GM12864 (cell line): ENCODE data around the gene SESTD1.
A peak's percentile ranks its signal among the peaks of the same experiment; 100 is the strongest.

Experiments used
- DNase-seq: peaks from one replicate; pipeline ENCODE4 v3.0.0-alpha.2; 2011; ENCODE audit warnings: low read depth
- H3K4me3 ChIP-seq: 2 replicates; pipeline ENCODE4 v1.5.1; 2011; ENCODE audit warnings: mild to moderate bottlenecking, low read depth, low read length, control low read depth
- TF ChIP-seq, protein P1 (sequence below): IDR thresholded peaks from 2 replicates; pipeline ENCODE4 v1.5.1; 2011; ENCODE audit warnings: low read depth, mild to moderate bottlenecking, moderate library complexity, low read length, control low read depth, inconsistent platforms; ENCODE audit errors: missing control alignments

The SESTD1 gene

DNA sequence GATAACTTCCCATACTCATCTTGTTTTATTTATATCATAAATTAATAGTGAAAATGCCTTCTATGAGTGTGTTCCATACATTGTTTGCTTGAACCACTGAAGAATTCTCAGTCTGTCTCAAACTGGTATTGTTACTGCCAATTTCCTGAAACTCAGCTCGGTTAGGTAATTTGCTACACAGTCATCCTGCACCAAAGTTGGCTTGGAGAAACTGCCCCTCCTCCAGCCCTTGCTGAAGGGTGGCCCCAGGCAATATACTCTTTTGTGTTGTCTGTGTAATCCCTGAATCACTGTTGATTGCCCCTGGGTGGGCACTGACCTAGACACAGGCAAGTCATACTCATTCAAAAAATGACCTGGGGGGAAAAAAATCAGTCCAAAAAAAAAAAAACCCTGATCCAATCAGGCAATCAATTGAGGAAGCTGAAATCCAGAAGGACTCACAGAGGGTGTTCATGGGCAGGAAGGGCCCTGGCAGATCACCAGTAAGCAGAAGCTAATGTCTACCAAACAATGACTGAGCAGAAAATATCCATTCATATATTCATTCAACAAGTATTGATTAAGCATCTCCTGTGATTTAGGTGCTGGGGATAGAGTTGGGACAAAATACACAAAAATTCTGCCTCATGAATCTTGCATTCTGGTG lies 3.8 kb upstream of the SESTD1 start:
- DNase-seq: no peak
- TF ChIP-seq, protein P1, sequence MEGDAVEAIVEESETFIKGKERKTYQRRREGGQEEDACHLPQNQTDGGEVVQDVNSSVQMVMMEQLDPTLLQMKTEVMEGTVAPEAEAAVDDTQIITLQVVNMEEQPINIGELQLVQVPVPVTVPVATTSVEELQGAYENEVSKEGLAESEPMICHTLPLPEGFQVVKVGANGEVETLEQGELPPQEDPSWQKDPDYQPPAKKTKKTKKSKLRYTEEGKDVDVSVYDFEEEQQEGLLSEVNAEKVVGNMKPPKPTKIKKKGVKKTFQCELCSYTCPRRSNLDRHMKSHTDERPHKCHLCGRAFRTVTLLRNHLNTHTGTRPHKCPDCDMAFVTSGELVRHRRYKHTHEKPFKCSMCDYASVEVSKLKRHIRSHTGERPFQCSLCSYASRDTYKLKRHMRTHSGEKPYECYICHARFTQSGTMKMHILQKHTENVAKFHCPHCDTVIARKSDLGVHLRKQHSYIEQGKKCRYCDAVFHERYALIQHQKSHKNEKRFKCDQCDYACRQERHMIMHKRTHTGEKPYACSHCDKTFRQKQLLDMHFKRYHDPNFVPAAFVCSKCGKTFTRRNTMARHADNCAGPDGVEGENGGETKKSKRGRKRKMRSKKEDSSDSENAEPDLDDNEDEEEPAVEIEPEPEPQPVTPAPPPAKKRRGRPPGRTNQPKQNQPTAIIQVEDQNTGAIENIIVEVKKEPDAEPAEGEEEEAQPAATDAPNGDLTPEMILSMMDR: no peak
- no peak overlapping the region for H3K4me3 ChIP-seq

DNA sequence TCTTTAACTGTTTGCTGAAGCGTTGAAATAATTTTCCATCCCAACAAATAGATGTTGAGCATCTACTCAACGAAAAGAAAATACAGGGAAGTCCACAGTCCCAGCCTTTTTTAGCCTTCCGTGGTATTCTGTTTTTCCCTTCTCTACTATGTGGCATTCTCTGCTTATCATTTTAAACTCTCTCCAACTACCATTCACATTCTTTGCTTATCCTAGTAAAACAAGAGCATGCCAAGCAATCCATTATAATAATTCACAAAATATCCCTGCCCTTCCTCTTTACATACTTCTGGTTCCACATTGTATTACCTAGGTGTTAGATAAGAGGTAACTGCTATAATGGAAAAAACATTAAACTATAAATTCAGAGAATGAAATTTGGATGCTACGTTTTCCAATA lies 1.6 kb upstream of the SESTD1 start:
- TF ChIP-seq, protein P1: no peak
- DNase-seq: no peak
- no peak overlapping the region for H3K4me3 ChIP-seq

DNA sequence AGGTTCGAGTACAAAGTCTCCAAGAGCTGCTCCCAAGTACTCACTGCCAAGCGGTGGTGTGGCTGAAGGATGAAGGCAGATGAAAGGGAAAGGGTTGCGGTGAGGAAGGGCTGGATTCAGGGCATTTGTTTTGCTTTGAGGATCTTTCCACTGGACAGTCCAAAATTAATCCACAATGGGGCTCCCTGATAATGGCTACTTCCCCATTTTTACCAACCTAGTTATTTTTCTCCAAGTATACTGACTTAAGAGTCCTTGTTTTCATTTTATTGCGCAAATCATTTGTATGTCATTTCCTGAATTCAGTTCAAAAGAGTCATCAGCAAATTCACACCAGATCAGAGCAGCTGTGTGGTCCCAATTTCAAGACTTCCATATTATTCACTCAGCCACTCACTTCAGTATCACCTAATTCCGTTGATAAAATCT lies 464 bp upstream of the SESTD1 start:
- no peak for DNase-seq
- H3K4me3 ChIP-seq: peak overlapping the region; percentile 95

DNA sequence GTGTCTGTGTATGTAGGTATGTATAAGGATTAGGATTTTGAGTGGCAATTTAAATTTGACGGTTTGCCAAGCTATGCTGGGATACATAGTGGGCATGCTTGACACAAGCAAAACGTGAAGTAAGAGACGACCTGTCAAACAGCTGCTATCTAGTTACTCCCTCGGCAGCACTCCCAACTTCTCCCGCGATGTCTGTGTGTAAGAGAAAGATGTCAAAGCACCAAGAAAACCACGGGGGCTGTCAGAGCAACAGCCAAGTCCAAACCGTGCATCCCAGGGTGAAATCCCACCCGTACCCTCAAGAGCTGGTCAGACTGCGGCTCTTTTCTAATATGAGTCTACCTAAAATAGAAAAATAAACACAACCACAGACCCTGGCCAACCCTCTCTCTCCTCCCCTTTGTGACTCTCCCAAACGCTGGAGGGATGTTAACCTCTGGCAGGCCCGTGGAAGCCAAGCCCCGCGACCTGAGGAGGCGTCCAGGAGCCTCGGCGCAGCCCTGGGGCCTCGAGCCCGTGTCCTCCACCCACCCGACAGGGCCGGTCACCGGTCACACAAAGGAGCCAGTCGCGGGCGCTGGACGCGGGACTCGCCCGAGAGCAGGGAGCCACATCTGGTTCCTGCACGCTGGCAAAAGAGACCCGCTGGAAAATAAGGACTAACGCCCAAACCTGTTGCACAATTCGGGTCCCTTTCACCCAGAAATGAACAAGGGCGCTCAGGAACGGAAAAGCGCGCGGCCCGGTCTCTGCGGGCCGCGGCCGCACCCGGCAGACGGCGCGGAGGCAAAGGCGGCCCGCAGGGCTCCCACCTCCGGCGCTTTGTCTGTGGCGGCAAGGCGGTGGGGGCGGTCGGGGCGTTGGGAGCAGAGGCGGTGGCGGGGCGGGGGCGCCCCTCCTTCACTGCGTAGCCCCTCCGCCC lies 925 bp downstream of the SESTD1 start:
- peak overlapping the region; percentile 95 for H3K4me3 ChIP-seq
- DNase-seq: no peak
- TF ChIP-seq, protein P1: no peak

More for the DNA sequence above, 464 bp upstream of the SESTD1 start:
- TF ChIP-seq, protein P1: no peak

DNA sequence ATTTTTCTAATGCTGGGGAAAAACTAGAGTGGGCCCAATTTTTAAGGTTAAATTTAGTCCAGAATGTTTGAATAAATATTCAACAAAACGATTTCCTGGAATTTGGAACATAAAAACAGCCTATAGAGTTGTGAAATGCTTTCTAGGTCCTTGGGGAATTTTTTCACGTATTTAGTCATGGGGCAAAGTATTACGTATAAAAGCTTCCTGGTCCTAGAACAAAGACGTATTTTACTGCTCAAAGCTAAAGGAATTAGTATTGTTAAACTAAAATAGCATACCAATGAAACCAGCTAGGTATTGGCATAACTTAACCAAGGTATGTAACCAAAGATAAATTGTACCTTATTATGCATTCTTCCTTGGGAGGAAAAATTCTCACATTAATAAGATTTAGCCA lies 1.6 kb downstream of the SESTD1 start:
- no peak for DNase-seq
- TF ChIP-seq, protein P1: no peak
- peak overlapping the region; percentile 95; the same call in 1 of the 2 replicates for H3K4me3 ChIP-seq

DNA sequence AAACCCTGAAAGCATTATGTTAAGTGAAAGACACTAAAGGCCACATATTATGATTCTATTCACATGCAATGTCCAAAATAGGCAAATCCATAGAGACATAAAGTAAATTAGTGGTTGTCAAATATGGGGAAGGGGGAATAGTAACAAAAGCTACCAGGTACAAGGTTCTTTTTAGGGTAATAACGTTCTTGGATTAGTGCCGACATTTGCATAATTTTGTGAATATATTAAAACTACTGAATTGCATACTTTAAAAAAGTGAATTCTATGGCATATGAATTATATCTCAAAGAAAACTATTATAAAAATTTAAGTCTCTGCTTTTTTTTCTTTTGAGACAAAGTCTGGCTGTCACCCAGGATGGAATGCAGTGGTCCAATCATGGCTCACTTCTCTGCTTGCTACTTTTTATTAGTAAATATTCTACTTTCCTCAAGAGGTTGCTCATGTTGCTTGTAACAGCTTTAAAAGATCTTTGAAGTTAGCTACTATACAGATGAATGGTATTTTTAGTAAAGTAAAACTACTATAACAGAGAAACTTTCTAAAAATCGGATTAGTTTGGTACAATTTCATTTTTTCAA lies 2.5 kb downstream of the SESTD1 start:
- no peak for DNase-seq
- no peak overlapping the region for H3K4me3 ChIP-seq
- TF ChIP-seq, protein P1: no peak
